Activated CD4-positive, alpha-beta memory T cell treated with anti-CD3 and anti-CD28 coated beads, Interleukin-2, amount 10 ng/mL, durations not matched to agents 7 days and 5 days (primary cell): ENCODE measurements around the gene NCOR1. TPM values are rescaled to one million over a fixed set of nuclear protein-coding genes. Genes with fewer than 3 reads are reported as not detected.
"Not testable (repeated sequence)": the region's sequence is repeated elsewhere in the genome, so short reads cannot be mapped to it uniquely, and the experiment has no call there.

ENCODE experiments used
- CTCF ChIA-PET: fragments of 350-600 bp; sonication (Branson Sonifier 250); formaldehyde crosslinking; loops from one replicate; lab custom pipeline; 2021; ENCODE audit warnings: antibody characterized with exemption, inconsistent platforms; lab: Charles Lee
- POLR2A ChIA-PET: fragments of 350-600 bp; sonication (Branson Sonifier 250); formaldehyde crosslinking; loops from one replicate; lab custom pipeline; 2021; ENCODE audit warnings: antibody characterized with exemption; lab: Charles Lee
- DNase-seq: peaks from one replicate; pipeline ENCODE4 v3.0.0-alpha.2; 2020
- H3K27ac Mint-ChIP-seq: one replicate; pipeline ENCODE4 v1.8.0; 2021; ENCODE audit warnings: mild to moderate bottlenecking, mixed read lengths
- H3K27me3 Mint-ChIP-seq: one replicate; pipeline ENCODE4 v1.8.0; 2021; ENCODE audit warnings: mixed read lengths
- H3K36me3 Mint-ChIP-seq: one replicate; pipeline ENCODE4 v1.8.0; 2021; ENCODE audit warnings: low read depth, mixed read lengths
- H3K4me1 Mint-ChIP-seq: one replicate; pipeline ENCODE4 v1.8.0; 2021; ENCODE audit warnings: mixed read lengths
- H3K4me3 Mint-ChIP-seq: one replicate; pipeline ENCODE4 v1.8.0; 2021; ENCODE audit warnings: mild to moderate bottlenecking, mixed read lengths
- H3K9me3 Mint-ChIP-seq: one replicate; pipeline ENCODE4 v1.8.0; 2021; ENCODE audit warnings: mixed read lengths
- total RNA-seq, 2 experiments: library from RNA; stranded (reverse); gene quantifications; one replicate each; pipeline ENCODE4 v1.2.3, GENCODE V29; 2021

Gene NCOR1
- total RNA-seq, 2 experiments from 2014 or later, result 136 to 141 TPM

DNA sequence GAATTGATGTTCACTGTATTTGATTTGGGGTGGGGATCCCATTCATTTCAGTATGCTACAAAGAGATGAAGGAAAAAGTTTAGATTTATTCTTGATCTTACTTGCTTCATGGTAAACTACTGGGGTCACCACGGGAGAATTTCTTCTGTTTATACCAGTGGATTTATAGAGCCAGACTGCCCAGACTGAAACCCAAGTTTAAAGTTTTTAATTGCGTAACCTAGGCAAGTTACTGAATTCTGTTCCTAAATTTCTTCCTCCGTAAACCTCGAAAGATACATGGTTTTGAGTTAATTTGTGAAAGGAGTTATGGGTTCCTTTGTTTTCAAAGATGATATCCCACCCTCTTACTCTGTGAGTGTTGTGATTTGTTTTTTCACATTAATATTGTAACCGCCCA lies 28.1 kb upstream of the NCOR1 start:
- no peak overlapping the region for H3K27ac Mint-ChIP-seq
- POLR2A ChIA-PET, result interaction anchor here (1.1 to 1.2 kb wide), 2 partner anchors 28 to 53 kb away, joined by 3 read pairs; partner anchors contain the start of gene NCOR1
- peaks cover 13% of the 10 kb centered on the region for H3K4me1 Mint-ChIP-seq
- H3K27me3 Mint-ChIP-seq, result no peaks in the 10 kb centered on the region
- H3K4me3 Mint-ChIP-seq, result no peak overlapping the region
- DNase-seq, result no peak
- H3K36me3 Mint-ChIP-seq, result peaks cover 7% of the 10 kb centered on the region
- CTCF ChIA-PET, result no interaction called here
- H3K9me3 Mint-ChIP-seq, result no peaks in the 10 kb centered on the region

DNA sequence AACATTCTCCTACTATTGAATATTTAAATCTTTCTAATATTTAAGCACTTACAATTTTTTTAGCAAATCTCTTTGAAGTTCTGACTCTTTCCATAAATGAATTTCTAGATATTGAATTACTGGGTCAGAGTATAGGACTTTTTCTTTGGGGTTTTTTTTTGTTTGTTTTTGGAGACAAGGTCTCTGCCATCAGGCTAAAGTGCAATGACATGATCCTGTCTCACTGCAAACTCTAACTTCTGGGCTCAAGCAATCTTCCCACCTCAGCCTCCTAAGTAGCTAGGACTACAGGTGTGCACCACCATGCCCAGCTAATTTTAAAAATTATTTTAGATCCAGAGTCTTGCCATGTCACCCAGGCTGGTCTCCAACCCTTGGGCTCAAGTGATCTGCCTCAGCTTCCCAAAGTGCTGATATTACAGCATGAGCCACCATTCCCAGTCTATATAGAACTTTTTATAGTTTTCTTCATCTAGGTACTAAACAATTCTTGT lies 26.6 kb upstream of the NCOR1 start:
- H3K4me3 Mint-ChIP-seq, result no peak overlapping the region
- CTCF ChIA-PET, result interaction anchor here (1.0 kb wide), 1 partner anchor 17 kb away, joined by 3 read pairs; no protein-coding TSS in a partner anchor
- POLR2A ChIA-PET, result no interaction called here
- no peak overlapping the region for H3K27ac Mint-ChIP-seq
- no peaks in the 10 kb centered on the region for H3K27me3 Mint-ChIP-seq
- H3K4me1 Mint-ChIP-seq, result peaks cover 13% of the 10 kb centered on the region
- H3K9me3 Mint-ChIP-seq, result no peaks in the 10 kb centered on the region
- H3K36me3 Mint-ChIP-seq, result peaks cover 2% of the 10 kb centered on the region
- DNase-seq, result no peak

DNA sequence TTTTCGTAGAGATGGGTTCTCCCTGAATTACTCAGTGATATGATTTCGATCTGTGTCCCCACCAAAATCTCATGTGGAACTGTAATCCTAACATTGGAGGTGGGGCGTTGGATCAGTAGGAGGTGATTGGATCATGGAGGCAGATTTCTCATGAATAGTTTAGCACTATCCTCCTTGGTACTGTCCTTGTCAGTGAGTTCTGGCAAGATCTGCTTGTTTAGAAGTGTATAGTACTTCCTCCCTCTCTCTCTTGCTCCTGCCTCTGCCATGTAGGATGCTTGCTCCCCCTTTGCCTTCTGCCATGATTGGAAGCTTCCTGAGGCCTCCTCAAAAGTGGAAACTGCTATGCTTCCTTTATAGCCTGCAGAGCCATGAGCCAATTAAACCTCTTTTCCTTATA lies 24.6 kb upstream of the NCOR1 start:
- H3K4me1 Mint-ChIP-seq, result peaks cover 13% of the 10 kb centered on the region
- H3K4me3 Mint-ChIP-seq, result no peak overlapping the region
- no peaks in the 10 kb centered on the region for H3K27me3 Mint-ChIP-seq
- no peak for DNase-seq
- H3K27ac Mint-ChIP-seq, result no peak overlapping the region
- H3K36me3 Mint-ChIP-seq, result peaks cover 8% of the 10 kb centered on the region
- POLR2A ChIA-PET, result no interaction called here
- CTCF ChIA-PET, result no interaction called here
- H3K9me3 Mint-ChIP-seq, result no peaks in the 10 kb centered on the region

DNA sequence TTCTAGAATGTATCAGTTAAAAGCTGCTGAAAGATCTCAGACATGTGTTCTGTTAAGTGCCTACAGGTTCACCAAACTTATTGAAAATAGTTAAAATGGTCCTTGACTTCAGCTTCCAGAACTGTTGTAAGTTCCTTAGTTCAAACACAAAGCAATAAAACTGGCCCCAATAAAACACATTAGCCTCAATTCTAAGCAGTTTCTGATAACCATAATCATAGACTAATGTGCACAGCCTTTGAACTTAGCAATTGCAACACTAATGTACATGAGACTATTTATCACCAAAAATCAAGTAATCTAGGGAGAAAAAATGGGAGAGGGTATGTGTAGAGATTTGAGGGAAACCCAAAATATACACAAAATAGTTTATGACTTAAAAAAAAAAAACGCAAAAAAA lies 17.1 kb upstream of the NCOR1 start:
- Mint-ChIP-seq H3K4me3 (no peak overlapping the region), H3K36me3 (peaks cover 13% of the 10 kb centered on the region), H3K9me3 (no peaks in the 10 kb centered on the region), H3K4me1 (peaks cover 19% of the 10 kb centered on the region), H3K27ac (no peak overlapping the region), H3K27me3 (no peaks in the 10 kb centered on the region)
- CTCF ChIA-PET, result interaction anchor here (1.5 kb wide), 1 partner anchor 15 kb away, joined by 3 read pairs; the partner anchor contains the start of gene PIGL
- POLR2A ChIA-PET, result interaction anchor here (1.1 kb wide), 1 partner anchor 16 kb away, joined by 5 read pairs; no protein-coding TSS in a partner anchor
- no peak for DNase-seq

DNA sequence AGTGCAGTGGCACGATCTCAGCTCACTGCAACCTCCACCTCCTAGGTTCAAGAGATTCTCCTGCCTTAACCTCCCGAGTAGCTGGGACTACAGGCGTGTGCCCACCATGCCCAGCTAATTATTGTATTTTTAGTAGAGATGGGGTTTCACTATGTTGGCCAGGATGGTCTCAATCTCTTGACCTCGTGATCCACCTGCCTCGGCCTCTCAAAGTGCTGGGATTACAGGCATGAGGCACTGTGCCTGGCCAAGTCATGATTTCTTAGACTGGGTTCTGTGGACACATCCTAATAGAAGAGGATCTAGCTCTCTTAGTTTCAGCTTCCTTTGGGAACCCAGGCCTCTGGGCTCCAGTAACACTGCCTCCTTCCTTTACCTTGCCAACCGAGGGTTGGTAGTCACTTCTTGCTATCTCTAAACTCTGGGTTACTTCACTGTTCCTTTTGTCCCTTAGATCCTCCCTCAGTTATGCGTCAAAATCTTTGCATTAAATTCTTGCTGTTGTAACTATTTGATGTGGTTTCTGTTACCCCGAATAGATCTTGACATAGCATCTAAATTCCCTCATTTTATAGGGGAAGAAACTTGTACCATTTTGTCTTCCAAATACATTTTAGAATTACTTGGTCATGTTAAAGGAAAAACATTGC lies 14.7 kb upstream of the NCOR1 start:
- not testable (repeated sequence) for DNase-seq, H3K27me3 Mint-ChIP-seq, H3K9me3 Mint-ChIP-seq, H3K36me3 Mint-ChIP-seq
- ChIA-PET CTCF (interaction anchor here (0.7 to 1.5 kb wide), 2 partner anchors 133 to 675 kb away, joined by 3 to 4 read pairs; no protein-coding TSS in a partner anchor), POLR2A (interaction anchor here (0.6 to 3.8 kb wide), 4 partner anchors 14 to 202 kb away, joined by 3 to 36 read pairs (median 4); partner anchors contain the start of genes NCOR1, PIGL and UBB)
- Mint-ChIP-seq H3K27ac (peak overlapping the region; percentile 72), H3K4me1 (peaks cover 19% of the 10 kb centered on the region), H3K4me3 (peak overlapping the region; percentile 38)

DNA sequence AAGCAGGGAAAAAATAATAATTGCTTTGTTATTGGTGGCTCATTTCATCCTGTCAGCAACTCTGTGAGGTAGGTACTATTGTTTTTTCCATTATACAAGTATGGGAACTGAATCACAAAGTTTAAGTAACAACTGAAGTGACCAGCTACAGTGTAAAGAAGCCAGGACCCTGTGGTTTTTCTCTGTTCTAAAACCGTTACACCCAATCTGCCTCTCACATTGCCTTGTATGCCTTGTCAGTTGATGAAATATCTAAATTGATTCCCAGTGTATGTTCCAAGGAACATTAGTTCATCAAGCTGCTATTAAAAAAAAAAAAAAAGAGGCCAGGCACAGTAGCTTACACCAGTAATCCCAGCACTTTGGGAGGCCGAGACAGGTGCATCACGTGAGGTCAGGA lies 7.1 kb upstream of the NCOR1 start:
- Mint-ChIP-seq H3K27ac (no peak overlapping the region), H3K27me3 (no peaks in the 10 kb centered on the region), H3K4me1 (peaks cover 15% of the 10 kb centered on the region), H3K4me3 (no peak overlapping the region), H3K9me3 (no peaks in the 10 kb centered on the region), H3K36me3 (no peaks in the 10 kb centered on the region)
- POLR2A ChIA-PET, result interaction anchor here (1.3 kb wide), 1 partner anchor 9 kb away, joined by 5 read pairs; no protein-coding TSS in a partner anchor
- DNase-seq, result no peak
- CTCF ChIA-PET, result interaction anchor here (0.8 kb wide), 1 partner anchor 11 kb away, joined by 3 read pairs; no protein-coding TSS in a partner anchor

DNA sequence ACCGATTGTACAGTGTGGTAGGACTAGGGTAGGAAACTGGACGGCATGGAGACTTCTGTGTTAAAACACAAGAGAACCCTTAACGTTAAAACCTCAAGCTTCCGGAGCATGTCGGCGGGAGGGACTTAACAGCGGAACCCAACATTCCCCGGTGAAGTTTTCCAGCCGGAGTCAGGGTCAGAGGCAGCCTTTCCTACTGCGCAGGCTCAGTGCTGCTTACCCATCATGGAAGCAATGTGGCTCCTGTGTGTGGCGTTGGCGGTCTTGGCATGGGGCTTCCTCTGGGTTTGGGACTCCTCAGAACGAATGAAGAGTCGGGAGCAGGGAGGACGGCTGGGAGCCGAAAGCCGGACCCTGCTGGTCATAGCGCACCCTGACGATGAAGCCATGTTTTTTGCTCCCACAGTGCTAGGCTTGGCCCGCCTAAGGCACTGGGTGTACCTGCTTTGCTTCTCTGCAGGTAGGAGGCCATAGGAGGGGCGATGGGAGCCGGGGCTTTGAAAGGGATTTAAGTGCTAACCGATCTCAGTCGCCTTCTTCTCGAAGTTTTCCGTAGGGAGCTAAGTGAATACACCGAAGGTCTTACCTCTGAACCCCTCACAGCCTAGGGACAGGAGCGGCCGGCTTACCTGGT lies 1.8 kb upstream of the NCOR1 start, which contains the start of gene PIGL:
PIGL (plus strand) TSS at position 209 of the 634 bp plus-strand sequence; CDS start at position 226, 17 bp downstream.
- Mint-ChIP-seq H3K27me3 (no peaks in the 10 kb centered on the region), H3K4me1 (peaks cover 45% of the 10 kb centered on the region), H3K9me3 (no peaks in the 10 kb centered on the region), H3K36me3 (peaks cover 5% of the 10 kb centered on the region), H3K27ac (peak within 1 kb of the TSS; percentile 83), H3K4me3 (peak within 1 kb of the TSS; percentile 97)
- CTCF ChIA-PET, result interaction anchor here (0.9 to 1.3 kb wide), 5 partner anchors 9 to 305 kb away, joined by 3 to 6 read pairs (median 4); partner anchors contain the start of gene UBB
- peak; percentile 85 for DNase-seq
- POLR2A ChIA-PET, result interaction anchor here (0.6 to 4.3 kb wide), 14 partner anchors 10 to 224 kb away, joined by 3 to 36 read pairs (median 4); partner anchors contain the start of genes TRPV2, TTC19, UBB and ZSWIM7

DNA sequence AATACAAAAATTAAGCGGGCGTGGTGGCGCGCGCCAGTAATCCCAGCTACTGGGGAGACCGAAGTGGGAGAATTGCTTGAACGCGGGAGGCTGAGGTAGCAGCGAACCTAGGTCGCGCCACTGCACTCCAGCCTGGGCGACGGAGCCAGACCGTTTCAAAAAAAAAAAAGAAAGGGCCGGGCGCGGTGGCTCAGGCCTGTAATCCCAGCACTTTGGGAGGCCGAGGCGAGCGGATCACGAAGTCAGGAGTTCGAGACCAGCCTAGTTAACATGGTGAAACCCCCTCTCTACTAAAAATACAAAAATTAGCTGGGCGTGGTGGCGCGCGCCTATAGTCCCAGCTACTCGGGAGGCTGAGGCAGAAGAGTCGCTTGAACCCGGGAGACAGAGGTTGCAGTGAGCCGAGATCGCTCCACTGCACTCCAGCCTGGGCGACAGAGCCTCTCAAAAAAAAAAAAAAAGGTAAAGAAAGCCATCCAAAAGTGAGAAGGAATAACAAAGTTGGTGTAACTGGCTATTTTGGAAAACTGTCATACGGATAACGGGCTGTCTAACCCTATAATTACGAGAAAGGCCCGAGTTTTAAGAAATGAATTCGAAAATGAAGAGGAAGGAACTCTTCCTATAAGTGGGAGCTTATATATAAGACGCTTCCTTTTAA lies 1.1 kb upstream of the NCOR1 start:
- not testable (repeated sequence) for H3K36me3 Mint-ChIP-seq

DNA sequence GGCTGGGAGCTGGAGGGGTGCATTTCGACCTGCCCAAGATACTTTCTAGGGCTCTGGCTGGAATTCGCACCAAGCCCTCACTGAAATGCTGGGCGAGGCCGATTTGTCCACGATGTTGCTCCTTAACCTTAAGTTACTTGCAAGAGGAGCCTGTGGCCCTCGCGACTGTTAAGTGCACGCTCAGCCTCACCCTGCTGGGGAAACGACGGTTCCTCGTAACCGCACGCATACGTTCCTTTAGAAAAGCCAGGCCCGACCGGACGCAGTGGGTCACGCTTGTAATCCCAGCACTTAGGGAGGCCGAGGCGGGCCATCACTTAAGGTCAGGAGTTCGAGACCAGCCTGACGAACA lies 607 bp upstream of the NCOR1 start:
- ChIA-PET POLR2A (interaction anchor here (1.0 to 4.3 kb wide), 16 partner anchors 8 to 320 kb away, joined by 3 to 36 read pairs (median 5); partner anchors contain the start of genes CENPV, TRPV2 and UBB), CTCF (interaction anchor here (0.6 to 1.3 kb wide), 6 partner anchors 10 to 203 kb away, joined by 3 to 6 read pairs (median 3); no protein-coding TSS in a partner anchor)
- H3K27ac Mint-ChIP-seq, result peak overlapping the region; percentile 77

More for the DNA sequence above, 1.1 kb upstream of the NCOR1 start:
- DNase-seq, H3K9me3 Mint-ChIP-seq, H3K27me3 Mint-ChIP-seq: not testable (repeated sequence)
- peak overlapping the region; percentile 97 for H3K4me3 Mint-ChIP-seq
- ChIA-PET POLR2A (interaction anchor here (0.6 to 4.3 kb wide), 18 partner anchors 9 to 223 kb away, joined by 3 to 36 read pairs (median 5); partner anchors contain the start of genes CENPV, TRPV2, TTC19 and UBB), CTCF (interaction anchor here (0.9 to 1.3 kb wide), 7 partner anchors 9 to 164 kb away, joined by 3 to 6 read pairs (median 3); partner anchors contain the start of gene UBB)
- peak overlapping the region; percentile 83 for H3K27ac Mint-ChIP-seq
- peaks cover 47% of the 10 kb centered on the region for H3K4me1 Mint-ChIP-seq

DNA sequence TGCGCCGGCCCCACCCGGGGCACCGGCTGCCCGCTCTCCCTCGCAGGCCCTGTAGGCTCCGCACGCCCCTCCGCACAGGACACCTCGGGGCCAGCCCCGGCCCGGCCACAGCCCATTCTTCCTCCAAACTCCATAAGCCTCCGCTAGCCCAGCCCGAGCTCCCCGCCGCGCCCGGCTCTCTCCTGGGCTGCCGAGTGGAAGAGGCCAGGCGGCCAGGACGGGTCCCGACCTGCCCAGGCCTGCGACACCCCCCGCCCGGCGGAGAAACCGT lies 397 bp downstream of the NCOR1 start:
- POLR2A ChIA-PET, result interaction anchor here (0.7 to 4.3 kb wide), 15 partner anchors 9 to 321 kb away, joined by 3 to 36 read pairs (median 5); partner anchors contain the start of genes CENPV and UBB

More for the DNA sequence above, 607 bp upstream of the NCOR1 start:
- peak overlapping the region; percentile 97 for H3K4me3 Mint-ChIP-seq
- DNase-seq, result peak; percentile 41
- H3K36me3 Mint-ChIP-seq, result peaks cover 8% of the 10 kb centered on the region
- H3K9me3 Mint-ChIP-seq, result no peaks in the 10 kb centered on the region
- H3K4me1 Mint-ChIP-seq, result peaks cover 49% of the 10 kb centered on the region
- H3K27me3 Mint-ChIP-seq, result no peaks in the 10 kb centered on the region

DNA sequence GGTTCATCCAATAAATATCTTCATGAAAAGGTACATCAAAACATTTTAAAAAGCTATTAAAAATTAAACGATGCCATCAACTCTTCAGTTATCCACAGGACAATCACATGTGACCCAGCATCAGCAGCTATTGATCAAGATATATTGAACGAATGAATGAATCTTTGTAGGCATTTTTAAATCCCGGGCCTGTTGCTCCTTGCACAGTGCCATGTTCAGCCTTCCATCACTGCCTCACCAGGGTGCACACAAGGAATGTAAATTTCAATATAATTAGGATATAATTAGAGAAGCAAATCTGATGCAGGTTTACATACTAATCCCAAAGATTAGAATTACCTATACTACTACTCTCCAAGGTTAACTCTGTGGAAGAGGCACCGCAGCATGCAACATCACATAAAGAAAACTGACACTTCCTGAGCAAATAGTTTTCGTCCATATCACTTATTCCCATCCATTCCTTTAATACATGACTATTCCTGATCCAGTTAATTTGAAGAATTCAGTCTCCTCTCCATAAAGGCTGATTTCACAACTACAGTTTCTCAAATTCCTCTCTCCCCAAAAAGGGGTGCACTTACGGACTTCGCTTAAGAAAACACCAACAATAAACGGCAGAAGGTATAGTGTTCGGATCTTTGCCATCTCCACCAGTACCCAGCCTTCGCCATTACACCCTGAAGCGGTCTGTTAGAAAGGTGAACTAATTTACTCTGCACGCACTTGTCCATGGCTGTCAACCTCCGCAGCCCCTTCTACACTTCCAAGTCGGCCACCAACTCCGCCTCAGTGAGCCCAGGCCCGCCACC lies 938 bp downstream of the NCOR1 start:
- Mint-ChIP-seq H3K4me3 (peak overlapping the region; percentile 97), H3K4me1 (peaks cover 49% of the 10 kb centered on the region), H3K27ac (peak overlapping the region; percentile 71), H3K27me3 (no peaks in the 10 kb centered on the region), H3K9me3 (no peaks in the 10 kb centered on the region), H3K36me3 (peaks cover 10% of the 10 kb centered on the region)
- DNase-seq, result no peak
- ChIA-PET POLR2A (interaction anchor here (0.7 to 4.3 kb wide), 12 partner anchors 9 to 322 kb away, joined by 3 to 36 read pairs (median 5); partner anchors contain the start of genes CENPV and UBB), CTCF (no interaction called here)

More for the DNA sequence above, 397 bp downstream of the NCOR1 start:
- no peaks in the 10 kb centered on the region for H3K9me3 Mint-ChIP-seq
- CTCF ChIA-PET, result no interaction called here
- H3K4me3 Mint-ChIP-seq, result peak overlapping the region; percentile 97
- peak; percentile 38 for DNase-seq
- H3K36me3 Mint-ChIP-seq, result peaks cover 10% of the 10 kb centered on the region
- H3K4me1 Mint-ChIP-seq, result peaks cover 49% of the 10 kb centered on the region
- peak overlapping the region; percentile 71 for H3K27ac Mint-ChIP-seq
- H3K27me3 Mint-ChIP-seq, result no peaks in the 10 kb centered on the region
